Nasal cavity respiratory epithelium epithelial cell of viscerocranial mucosa (primary cell): ENCODE measurements around the gene FLVCR1. TPM values are rescaled to one million over a fixed set of nuclear protein-coding genes. Genes with fewer than 3 reads are reported as not detected.

Source experiments
- total RNA-seq: library from RNA; depleted of rRNA; stranded (reverse); fragments of >200 nt; gene quantifications from 2 replicates; pipeline ENCODE4 v1.2.3, GENCODE V29; 2014

Gene FLVCR1
- 9.2 and 10.5 TPM in 2 replicates for total RNA-seq

GRCh38 chr1:212857992-212858460, at the start of gene FLVCR1:
Gene FLVCR1 (plus strand): TSS chr1:212858275. CDS start chr1:212858453, 178 bp downstream.

DNA sequence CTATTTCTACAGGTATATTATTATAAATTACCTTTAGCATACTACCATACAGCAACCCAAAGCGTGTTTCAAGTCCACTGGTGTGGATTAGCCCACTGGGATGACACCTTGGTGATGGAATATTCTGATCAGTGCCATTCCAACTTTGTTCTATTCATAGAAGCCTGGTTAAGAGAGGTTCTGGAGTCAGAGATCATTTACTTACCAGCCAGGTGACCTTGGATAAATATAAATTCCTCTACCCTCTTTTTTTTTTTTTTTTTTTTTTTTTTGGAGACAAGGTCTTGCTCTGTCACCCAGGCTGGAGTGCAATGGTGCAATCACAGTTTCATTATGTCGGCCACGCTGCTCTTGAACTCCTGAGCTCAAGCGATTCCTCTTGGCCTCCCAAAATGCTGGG, 10.5 kb upstream of the FLVCR1 start, which contains the start of gene SPATA45:
Gene SPATA45 (minus strand): TSS at position 101 of the 400 bp plus-strand sequence. CDS start 11,500 bp downstream, outside the sequence.

Other genes starting within 250 kb of the FLVCR1 start
- 67.0 and 104 TPM in 2 replicates for gene ATF3, start 249.5 kb upstream of the FLVCR1 start, total RNA-seq
- gene BATF3, start 158.4 kb upstream of the FLVCR1 start, total RNA-seq = under 0.01 and 0.14 TPM in 2 replicates
- 14.4 and 22.5 TPM in 2 replicates for gene NSL1, start 66.5 kb upstream of the FLVCR1 start, total RNA-seq
- gene TATDN3, start 66.4 kb upstream of the FLVCR1 start, total RNA-seq = 14.2 and 21.9 TPM in 2 replicates
- gene SPATA45, start 10.6 kb upstream of the FLVCR1 start, total RNA-seq = not detected in 2 replicates
- gene VASH2, start 92.3 kb downstream of the FLVCR1 start, total RNA-seq = 0.07 TPM in 1 of 2 replicates, not detected in the other
- 25.6 and 37.3 TPM in 2 replicates for gene ANGEL2, start 157.6 kb downstream of the FLVCR1 start, total RNA-seq
- 18.8 and 22.4 TPM in 2 replicates for gene RPS6KC1, start 193.0 kb downstream of the FLVCR1 start, total RNA-seq